ENCODE measurements around the gene OR12D3.

GRCh38 chr6:29336269-29336668 lies 38.8 kb downstream of the OR12D3 start:
- TF ChIP-seq POLR2A (IDR thresholded peaks at IDR 0.05), result no peak
- TF ChIP-seq, protein P1, sequence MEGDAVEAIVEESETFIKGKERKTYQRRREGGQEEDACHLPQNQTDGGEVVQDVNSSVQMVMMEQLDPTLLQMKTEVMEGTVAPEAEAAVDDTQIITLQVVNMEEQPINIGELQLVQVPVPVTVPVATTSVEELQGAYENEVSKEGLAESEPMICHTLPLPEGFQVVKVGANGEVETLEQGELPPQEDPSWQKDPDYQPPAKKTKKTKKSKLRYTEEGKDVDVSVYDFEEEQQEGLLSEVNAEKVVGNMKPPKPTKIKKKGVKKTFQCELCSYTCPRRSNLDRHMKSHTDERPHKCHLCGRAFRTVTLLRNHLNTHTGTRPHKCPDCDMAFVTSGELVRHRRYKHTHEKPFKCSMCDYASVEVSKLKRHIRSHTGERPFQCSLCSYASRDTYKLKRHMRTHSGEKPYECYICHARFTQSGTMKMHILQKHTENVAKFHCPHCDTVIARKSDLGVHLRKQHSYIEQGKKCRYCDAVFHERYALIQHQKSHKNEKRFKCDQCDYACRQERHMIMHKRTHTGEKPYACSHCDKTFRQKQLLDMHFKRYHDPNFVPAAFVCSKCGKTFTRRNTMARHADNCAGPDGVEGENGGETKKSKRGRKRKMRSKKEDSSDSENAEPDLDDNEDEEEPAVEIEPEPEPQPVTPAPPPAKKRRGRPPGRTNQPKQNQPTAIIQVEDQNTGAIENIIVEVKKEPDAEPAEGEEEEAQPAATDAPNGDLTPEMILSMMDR (IDR thresholded peaks at IDR 0.05), result no peak
